Thyroid gland (tissue), 4 donors: ENCODE data around the gene RNF212B. TPM values are rescaled to one million over a fixed set of nuclear protein-coding genes. Genes with fewer than 3 reads are reported as not detected.

ENCODE experiments used
- DNase-seq, 2 donors: peaks; one replicate each; pipeline ENCODE4 v3.0.0-alpha.2; 2019
- H3K27ac ChIP-seq, 3 donors: fragments of 200-600 bp; sonication (generic); 1 replicate in 2 of 3; 2 replicates in 1 of 3; pipeline ENCODE4 v1.5.1; 2016 to 2019; ENCODE audit warnings: mild to moderate bottlenecking in 1 of 3, moderate library complexity in 1 of 3
- H3K27me3 ChIP-seq: fragments of 200-600 bp; sonication (generic); one replicate; pipeline ENCODE4 v1.5.1; 2019
- H3K36me3 ChIP-seq, 2 donors: fragments of 200-600 bp; sonication (generic); one replicate each; pipeline ENCODE4 v1.5.1; 2016 to 2019
- H3K4me1 ChIP-seq, 2 donors: fragments of 200-600 bp; sonication (generic); one replicate each; pipeline ENCODE4 v1.5.1; 2017 to 2019
- H3K4me3 ChIP-seq, 3 donors: fragments of 200-600 bp; sonication (generic); replicated peaks in 1 of 3; 1 replicate in 2 of 3; 2 replicates in 1 of 3; pipeline ENCODE4 v1.5.1; 2016; ENCODE audit warnings: mild to moderate bottlenecking in 1 of 3
- H3K9me3 ChIP-seq: fragments of 200-600 bp; sonication (generic); one replicate; pipeline ENCODE4 v1.5.1; 2017
- POLR2A ChIP-seq, 2 donors: fragments of 450-650 bp; IDR thresholded peaks; one replicate each; pipeline ENCODE4 v1.6.1; 2017; ENCODE audit warnings: antibody characterized with exemption in 2 of 2, mild to moderate bottlenecking in 2 of 2, moderate library complexity in 1 of 2
- WGBS, 2 donors: methylation state at CpG; one replicate each; pipeline ENCODE4 v1.1.5; 2017; 5-methylcytosine and 5-hydroxymethylcytosine counted together
- intact Hi-C: fragments of 100-400 bp; cut with DNase I; formaldehyde crosslinking; loops from one replicate; pipeline ENCODE4 v1.15.1; 2023
- small RNA-seq: library from RNA; depleted of rRNA; stranded (forward); fragments of <200 nt; gene quantifications from one replicate; pipeline ENCODE3, GENCODE V24; 2016
- total RNA-seq, 4 donors: library from RNA; depleted of rRNA; stranded (reverse); fragments of >200 nt; gene quantifications; one replicate each; pipeline ENCODE4 v1.2.3, GENCODE V29; 2016
- TF ChIP-seq, protein P1 (sequence below), 6 experiments: fragments of 200-600 bp in 3 of 6; fragments of 450-650 bp in 3 of 6; sonication (generic) in 3 of 6; IDR thresholded peaks; one replicate each; pipeline ENCODE4 v1.5.1; 2016 to 2019; ENCODE audit warnings: antibody characterized with exemption in 6 of 6, mild to moderate bottlenecking in 2 of 6, inconsistent platforms in 1 of 6, moderate library complexity in 1 of 6

RNF212B gene
- total RNA-seq, 4 donors from 2014 or later, result 0.40 TPM; not detected in 3

DNA sequence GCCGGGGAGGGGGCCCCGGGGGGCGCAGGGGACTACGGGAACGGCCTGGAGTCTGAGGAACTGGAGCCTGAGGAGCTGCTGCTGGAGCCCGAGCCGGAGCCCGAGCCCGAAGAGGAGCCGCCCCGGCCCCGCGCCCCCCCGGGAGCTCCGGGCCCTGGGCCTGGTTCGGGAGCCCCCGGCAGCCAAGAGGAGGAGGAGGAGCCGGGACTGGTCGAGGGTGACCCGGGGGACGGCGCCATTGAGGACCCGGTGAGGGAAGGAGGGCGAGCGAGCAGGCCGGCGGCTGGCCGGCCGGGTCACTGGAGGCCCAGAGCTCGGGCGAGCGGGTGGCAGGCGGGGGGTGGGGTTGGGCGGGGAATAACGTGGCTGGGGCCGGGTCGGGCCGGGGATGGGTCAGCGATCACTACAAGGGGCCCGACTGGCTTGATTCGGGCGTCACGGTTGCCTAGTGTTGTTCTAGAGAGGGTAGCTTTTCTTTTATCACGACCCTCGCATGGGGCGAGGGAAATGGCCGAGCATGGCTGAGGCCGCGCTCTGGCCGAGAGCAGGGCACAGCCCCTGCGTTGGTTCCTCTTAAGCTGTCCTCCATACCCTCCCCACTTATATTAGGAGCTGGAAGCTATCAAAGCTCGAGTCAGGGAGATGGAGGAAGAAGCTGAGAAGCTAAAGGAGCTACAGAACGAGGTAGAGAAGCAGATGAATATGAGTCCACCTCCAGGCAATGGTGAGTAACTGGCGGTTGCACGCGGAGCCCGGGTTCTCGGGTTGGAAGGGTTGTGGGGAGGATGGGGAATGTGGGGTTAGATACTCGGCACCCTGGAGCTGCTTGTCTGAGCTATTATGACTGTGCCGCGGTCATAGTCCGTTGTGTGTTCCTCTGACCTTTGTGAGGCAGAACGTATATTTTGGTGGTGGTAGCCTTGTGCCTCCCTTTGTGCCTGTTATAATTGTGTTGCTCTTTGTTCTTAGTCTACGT is 84.1 kb downstream of the RNF212B start:
- H3K4me1 ChIP-seq, result peaks cover 18 to 20% of the 10 kb centered on the region in 2 donors
- no peaks in the 10 kb centered on the region for H3K27me3 ChIP-seq
- H3K4me3 ChIP-seq, result peak overlapping the region; percentile 85 to 95 (median 89)
- intact Hi-C loops, result loop anchor here (10.0 kb wide), 1 partner anchor 143 kb away; the partner anchor contains the start of gene NGDN
- WGBS, 2 donors, result 0 to 1% methylated on average over 29 to 36 of the region's 64 CpGs
- no peaks in the 10 kb centered on the region for H3K9me3 ChIP-seq
- peak in 1 of 2 donors; percentile 34 for DNase-seq
- H3K27ac ChIP-seq, result peak overlapping the region; percentile 93 to 97 (median 94)
- H3K36me3 ChIP-seq, result peaks cover 25 to 26% of the 10 kb centered on the region in 2 donors
- TF ChIP-seq POLR2A (IDR thresholded peaks at IDR 0.05), result no peak
- TF ChIP-seq, protein P1, sequence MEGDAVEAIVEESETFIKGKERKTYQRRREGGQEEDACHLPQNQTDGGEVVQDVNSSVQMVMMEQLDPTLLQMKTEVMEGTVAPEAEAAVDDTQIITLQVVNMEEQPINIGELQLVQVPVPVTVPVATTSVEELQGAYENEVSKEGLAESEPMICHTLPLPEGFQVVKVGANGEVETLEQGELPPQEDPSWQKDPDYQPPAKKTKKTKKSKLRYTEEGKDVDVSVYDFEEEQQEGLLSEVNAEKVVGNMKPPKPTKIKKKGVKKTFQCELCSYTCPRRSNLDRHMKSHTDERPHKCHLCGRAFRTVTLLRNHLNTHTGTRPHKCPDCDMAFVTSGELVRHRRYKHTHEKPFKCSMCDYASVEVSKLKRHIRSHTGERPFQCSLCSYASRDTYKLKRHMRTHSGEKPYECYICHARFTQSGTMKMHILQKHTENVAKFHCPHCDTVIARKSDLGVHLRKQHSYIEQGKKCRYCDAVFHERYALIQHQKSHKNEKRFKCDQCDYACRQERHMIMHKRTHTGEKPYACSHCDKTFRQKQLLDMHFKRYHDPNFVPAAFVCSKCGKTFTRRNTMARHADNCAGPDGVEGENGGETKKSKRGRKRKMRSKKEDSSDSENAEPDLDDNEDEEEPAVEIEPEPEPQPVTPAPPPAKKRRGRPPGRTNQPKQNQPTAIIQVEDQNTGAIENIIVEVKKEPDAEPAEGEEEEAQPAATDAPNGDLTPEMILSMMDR (IDR thresholded peaks at IDR 0.05), result no peak

Small RNA genes within 50 kb of the gene (small RNA-seq; reads per million reads assigned to genes)
- gene AL049829.1 (not detected), gene RNU6-1046P (not detected)

Other genes starting within 250 kb of the RNF212B start
- 10 to 100 TPM; 11.6 to 20.6 (median 15.4) TPM for gene C14orf93, start 227.8 kb upstream of the RNF212B start, total RNA-seq
- 100 to 1,000 TPM in 2 of 4 donors, 10 to 100 TPM in 2; 75.7 to 215 (median 113) TPM for gene PSMB5, start 203.0 kb upstream of the RNF212B start, total RNA-seq
- not detected for gene PSMB11, start 195.7 kb upstream of the RNF212B start, total RNA-seq
- gene CDH24, start 180.4 kb upstream of the RNF212B start, total RNA-seq, result 1 to 10 TPM; 2.9 to 7.8 (median 5.6) TPM
- gene ACIN1, start 142.8 kb upstream of the RNF212B start, total RNA-seq, result 100 to 1,000 TPM; 143 to 195 (median 152) TPM
- gene C14orf119, start 142.4 kb upstream of the RNF212B start, total RNA-seq, result 10 to 100 TPM; 21.3 to 37.1 (median 28.9) TPM
- gene CIROP, start 132.9 kb upstream of the RNF212B start, total RNA-seq, result under 1 TPM in 1 of 4 donors, not detected in 3; 0.11 TPM
- gene CEBPE, start 118.7 kb upstream of the RNF212B start, total RNA-seq, result not detected
- 10 to 100 TPM; 44.2 to 79.4 (median 53.1) TPM for gene SLC7A8, start 54.3 kb upstream of the RNF212B start, total RNA-seq
- gene HOMEZ, start 48.2 kb downstream of the RNF212B start, total RNA-seq, result 10 to 100 TPM; 13.0 to 16.5 (median 15.0) TPM
- gene PPP1R3E, start 64.9 kb downstream of the RNF212B start, total RNA-seq, result 10 to 100 TPM; 12.6 to 14.5 (median 13.9) TPM
- 10 to 100 TPM; 37.3 to 52.8 (median 46.1) TPM for gene BCL2L2, start 68.9 kb downstream of the RNF212B start, total RNA-seq
- gene PABPN1, start 83.5 kb downstream of the RNF212B start, total RNA-seq, result 10 to 100 TPM; 37.9 to 74.6 (median 60.5) TPM
- 10 to 100 TPM; 27.5 to 94.2 (median 53.7) TPM for gene SLC22A17, start 115.0 kb downstream of the RNF212B start, total RNA-seq
- gene EFS, start 127.2 kb downstream of the RNF212B start, total RNA-seq, result 10 to 100 TPM in 1 of 4 donors, 1 to 10 TPM in 3; 7.0 to 12.9 (median 8.6) TPM
- gene IL25, start 134.9 kb downstream of the RNF212B start, total RNA-seq, result not detected
- 1 to 10 TPM in 1 of 4 donors, not detected in 3; 1.5 TPM for gene CMTM5, start 139.1 kb downstream of the RNF212B start, total RNA-seq
- gene MYH6, start 170.3 kb downstream of the RNF212B start, total RNA-seq, result not detected
- gene MYH7, start 197.7 kb downstream of the RNF212B start, total RNA-seq, result under 1 TPM in 1 of 4 donors, not detected in 3; 0.27 TPM
- gene NGDN, start 231.8 kb downstream of the RNF212B start, total RNA-seq, result 10 to 100 TPM; 31.3 to 51.1 (median 39.7) TPM